Nephron progenitor cell (in vitro differentiated cells): ENCODE measurements around the gene SIRPA.

Experiments
- DNase-seq: peaks from one replicate; pipeline ENCODE4 v3.0.0; 2021
- H3K27ac Mint-ChIP-seq: 2 replicates; pipeline ENCODE4 v1.8.0; 2021; ENCODE audit warnings: mild to moderate bottlenecking, moderate library complexity, mixed read lengths
- H3K27me3 Mint-ChIP-seq: 2 replicates; pipeline ENCODE4 v1.8.0; 2021; ENCODE audit warnings: mild to moderate bottlenecking, low read depth, mixed read lengths; ENCODE audit not compliant: poor library complexity
- H3K36me3 Mint-ChIP-seq: 2 replicates; pipeline ENCODE4 v1.8.0; 2021; ENCODE audit warnings: low read depth, mixed read lengths
- H3K4me1 Mint-ChIP-seq: 2 replicates; pipeline ENCODE4 v1.8.0; 2021; ENCODE audit warnings: mixed read lengths
- H3K4me3 Mint-ChIP-seq: 2 replicates; pipeline ENCODE4 v1.8.0; 2021; ENCODE audit warnings: mild to moderate bottlenecking, moderate library complexity, mixed read lengths
- H3K9me3 Mint-ChIP-seq: 2 replicates; pipeline ENCODE4 v1.8.0; 2021; ENCODE audit warnings: mild to moderate bottlenecking, moderate library complexity, mixed read lengths
- CTCF ChIP-seq: fragments of 200-600 bp; sonication (generic); IDR thresholded peaks from 2 replicates; pipeline ENCODE4 v1.5.0; 2021; ENCODE audit warnings: antibody characterized with exemption

Gene SIRPA

GRCh38 chr20:1959156-1959555 is 63.9 kb downstream of the SIRPA start:
- Mint-ChIP-seq H3K9me3 (no peaks in the 10 kb centered on the region), H3K27ac (no peak overlapping the region), H3K27me3 (peaks cover 18% of the 10 kb centered on the region), H3K36me3 (no peaks in the 10 kb centered on the region), H3K4me3 (no peak overlapping the region), H3K4me1 (peaks cover 16% of the 10 kb centered on the region)
- DNase-seq = no peak
- TF ChIP-seq CTCF = no peak

- TF ChIP-seq CTCF = no peak
- Mint-ChIP-seq H3K27ac (no peak overlapping the region), H3K9me3 (no peaks in the 10 kb centered on the region), H3K27me3 (peaks cover 36% of the 10 kb centered on the region), H3K4me3 (no peak overlapping the region), H3K36me3 (no peaks in the 10 kb centered on the region), H3K4me1 (peaks cover 19% of the 10 kb centered on the region)
- no peak for DNase-seq
Observed at GRCh38 chr20:1961374-1961773, 66.2 kb downstream of the SIRPA start.

GRCh38 chr20:1964061-1964460 is 68.9 kb downstream of the SIRPA start:
- no peak for DNase-seq
- Mint-ChIP-seq H3K27ac (no peak overlapping the region), H3K36me3 (no peaks in the 10 kb centered on the region), H3K9me3 (no peaks in the 10 kb centered on the region), H3K27me3 (peaks cover 47% of the 10 kb centered on the region), H3K4me1 (peaks cover 19% of the 10 kb centered on the region), H3K4me3 (no peak overlapping the region)
- no peak for TF ChIP-seq CTCF

GRCh38 chr20:1964659-1965405 is 69.6 kb downstream of the SIRPA start:
- DNase-seq = peak; percentile 17
- H3K9me3 Mint-ChIP-seq = no peaks in the 10 kb centered on the region
- peaks cover 50% of the 10 kb centered on the region for H3K27me3 Mint-ChIP-seq
- peak overlapping the region; percentile 66 for H3K4me3 Mint-ChIP-seq
- no peak overlapping the region for H3K27ac Mint-ChIP-seq
- no peak for TF ChIP-seq CTCF
- no peaks in the 10 kb centered on the region for H3K36me3 Mint-ChIP-seq
- peaks cover 19% of the 10 kb centered on the region for H3K4me1 Mint-ChIP-seq

- Mint-ChIP-seq H3K27me3 (peaks cover 52% of the 10 kb centered on the region), H3K27ac (no peak overlapping the region), H3K9me3 (no peaks in the 10 kb centered on the region), H3K4me1 (peaks cover 19% of the 10 kb centered on the region), H3K36me3 (no peaks in the 10 kb centered on the region), H3K4me3 (peak overlapping the region; percentile 66)
- peak; percentile 90 for DNase-seq
- TF ChIP-seq CTCF = peak; percentile 90
Observed at GRCh38 chr20:1965520-1966351, 70.5 kb downstream of the SIRPA start.
